IMR-90 (cell line): Measurements from ENCODE around the gene NR2F1.

Experiments used
- BHLHE40 ChIP-seq: fragments of 150-350 bp; IDR thresholded peaks from 2 replicates; pipeline ENCODE4 v1.6.1; 2016; ENCODE audit warnings: mild to moderate bottlenecking, low read depth, low read length
- CEBPB ChIP-seq: IDR thresholded peaks from 2 replicates; pipeline ENCODE4 v1.6.1; 2012; ENCODE audit warnings: low read depth, low read length, improper control_type of control experiment
- CHD1 ChIP-seq: IDR thresholded peaks from 2 replicates; pipeline ENCODE4 v1.6.1; 2012; ENCODE audit warnings: low read depth, low read length, improper control_type of control experiment
- CTCF ChIP-seq: conservative IDR thresholded peaks from 2 replicates; pipeline ENCODE4 v1.5.1; 2012; ENCODE audit warnings: mild to moderate bottlenecking, low read depth, low read length, improper control_type of control experiment
- FOS ChIP-seq: fragments of 150-350 bp; IDR thresholded peaks from 2 replicates; pipeline ENCODE4 v1.6.1; 2016; ENCODE audit warnings: low read depth, low read length
- MAFK ChIP-seq: IDR thresholded peaks from 2 replicates; pipeline ENCODE4 v1.6.1; 2012; ENCODE audit warnings: low read depth, low read length, improper control_type of control experiment
- MAZ ChIP-seq: IDR thresholded peaks from 2 replicates; pipeline ENCODE4 v1.6.1; 2012; ENCODE audit warnings: low read depth, mild to moderate bottlenecking, low read length, improper control_type of control experiment, moderate library complexity, borderline replicate concordance
- MXI1 ChIP-seq: IDR thresholded peaks from 2 replicates; pipeline ENCODE4 v1.6.1; 2012; ENCODE audit warnings: low read depth, mild to moderate bottlenecking, low read length, moderate library complexity, borderline replicate concordance
- POLR2A ChIP-seq: IDR thresholded peaks from 2 replicates; pipeline ENCODE4 v1.6.1; 2012; ENCODE audit warnings: mild to moderate bottlenecking, low read depth, low read length
- RAD21 ChIP-seq: IDR thresholded peaks from 2 replicates; pipeline ENCODE4 v1.6.1; 2012; ENCODE audit warnings: low read length, improper control_type of control experiment
- RCOR1 ChIP-seq: IDR thresholded peaks from 2 replicates; pipeline ENCODE4 v1.6.1; 2012; ENCODE audit warnings: mild to moderate bottlenecking, low read length, improper control_type of control experiment; ENCODE audit not compliant: insufficient replicate concordance
- RFX5 ChIP-seq: IDR thresholded peaks from 2 replicates; pipeline ENCODE4 v1.8.0; 2012; ENCODE audit warnings: low read depth, mild to moderate bottlenecking, low read length, moderate library complexity
- SMC3 ChIP-seq: fragments of 150-350 bp; IDR thresholded peaks from 2 replicates; pipeline ENCODE4 v1.6.1; 2016; ENCODE audit warnings: low read depth, mild to moderate bottlenecking, antibody characterized with exemption, low read length, moderate library complexity
- USF2 ChIP-seq: fragments of 150-350 bp; IDR thresholded peaks from 2 replicates; pipeline ENCODE4 v1.6.1; 2017; ENCODE audit warnings: mild to moderate bottlenecking, antibody characterized with exemption, low read length, low read depth

- no peak for TF ChIP-seq USF2
- no peak for TF ChIP-seq CTCF
- no peak for TF ChIP-seq MAFK
- no peak for TF ChIP-seq RAD21
- no peak for TF ChIP-seq POLR2A
- no peak for TF ChIP-seq RCOR1
- no peak for TF ChIP-seq MXI1
- no peak for TF ChIP-seq RFX5
- no peak for TF ChIP-seq SMC3
- TF ChIP-seq CEBPB: no peak
- TF ChIP-seq CHD1: no peak
- TF ChIP-seq BHLHE40: no peak
- TF ChIP-seq MAZ: no peak
- TF ChIP-seq FOS: no peak
These were observed 25.8 kb downstream of the NR2F1 start for GRCh38 chr5:93608855-93609254.
